GM12878 (cell line): ENCODE results near the gene PLA2G2E. TPM values are rescaled to one million over a fixed set of nuclear protein-coding genes. Genes with fewer than 3 reads are reported as not detected.
A peak's percentile ranks its signal among the peaks of the same experiment; 100 is the strongest.

Experiments
- ATAC-seq: fragments of 200-7000 bp; cut with Tn5 transposase; 3 replicates; pipeline ENCODE4 v1.9.1; 2020; ENCODE audit warnings: mild to moderate bottlenecking, moderate library complexity
- BruUV-seq: library from RNA; stranded (reverse); fragments of 400-500 nt; replicated peaks from 2 replicates; lab custom pipeline; 2021; lab: Mats Ljungman, UMichigan
- CTCF ChIA-PET: fragments of 300-600 bp; sonication (Branson Sonifier 250); formaldehyde crosslinking; extraction: SDS; loops from one replicate; lab custom pipeline; 2021; ENCODE audit warnings: inconsistent platforms; lab: Yijun Ruan, JAX
- POLR2A ChIA-PET: fragments of 350-600 bp; formaldehyde crosslinking; extraction: SDS; loops from one replicate; lab custom pipeline; 2021; ENCODE audit warnings: inconsistent platforms; lab: Charles Lee
- RAD21 ChIA-PET: fragments of 300-600 bp; sonication (Branson Sonifier 250); formaldehyde crosslinking; loops from one replicate; lab custom pipeline; 2023; ENCODE audit warnings: antibody characterized with exemption; ENCODE audit not compliant: unreplicated experiment; lab: Charles Lee
- SMC1A ChIA-PET: fragments of 300-600 bp; sonication (Branson Sonifier 250); formaldehyde crosslinking; loops from one replicate; lab custom pipeline; 2023; ENCODE audit not compliant: unreplicated experiment, uncharacterized antibody; lab: Charles Lee
- DNase-seq: peaks from one replicate; pipeline ENCODE4 v3.0.0-alpha.2; 2011; ENCODE audit warnings: low read depth, low spot score
- FAIRE-seq: peaks from 3 replicates; lab custom pipeline; 2011; peaks lifted over from hg19 to GRCh38; lab: Jason Lieb, UNC
- H2AFZ ChIP-seq: 2 replicates; pipeline ENCODE4 v1.6.0; 2011; ENCODE audit warnings: low read depth, low read length, control low read depth; ENCODE audit not compliant: control insufficient read depth
- H3K27ac ChIP-seq: 2 replicates; pipeline ENCODE4 v1.5.1; 2011; ENCODE audit warnings: control low read depth; ENCODE audit not compliant: control insufficient read depth, insufficient read depth
- H3K27me3 ChIP-seq, 2 experiments: replicated peaks in 1 of 2; 2 replicates each; pipeline versions ENCODE4 v1.6.0 to v1.6.1; 2011; ENCODE audit warnings: low read length in 1 of 2; ENCODE audit not compliant: control insufficient read depth in 2 of 2, insufficient read depth in 2 of 2
- H3K36me3 ChIP-seq, 2 experiments: 2 replicates each; pipeline ENCODE4 v1.5.1; 2011; ENCODE audit warnings: low read length in 1 of 2; ENCODE audit not compliant: control insufficient read depth in 2 of 2, insufficient read depth in 2 of 2
- H3K4me1 ChIP-seq: 2 replicates; pipeline ENCODE4 v1.6.1; 2011; ENCODE audit warnings: mild to moderate bottlenecking, low read length, moderate library complexity, mixed read lengths; ENCODE audit not compliant: control insufficient read depth, insufficient read depth
- H3K4me2 ChIP-seq: 2 replicates; pipeline ENCODE4 v1.6.0; 2011; ENCODE audit warnings: control low read depth; ENCODE audit not compliant: control insufficient read depth, insufficient read depth
- H3K4me3 ChIP-seq: fragments of 200-600 bp; sonication (generic); 2 replicates; pipeline ENCODE4 v1.5.1; 2016
- H3K79me2 ChIP-seq: 2 replicates; pipeline ENCODE4 v1.6.0; 2011; ENCODE audit warnings: low read length; ENCODE audit not compliant: control insufficient read depth, insufficient read depth
- H3K9ac ChIP-seq: 2 replicates; pipeline ENCODE4 v1.8.0; 2011; ENCODE audit warnings: low read length, control low read depth, mixed read lengths; ENCODE audit not compliant: control insufficient read depth, insufficient read depth
- H3K9me3 ChIP-seq: replicated peaks from 3 replicates; pipeline ENCODE4 v1.5.1; 2011; ENCODE audit warnings: mild to moderate bottlenecking, low read length; ENCODE audit not compliant: control insufficient read depth, insufficient read depth
- H4K20me1 ChIP-seq: 2 replicates; pipeline ENCODE4 v1.6.0; 2011; ENCODE audit not compliant: control insufficient read depth, insufficient read depth
- BACH1 ChIP-seq: fragments of 450-650 bp; IDR thresholded peaks from 2 replicates; pipeline ENCODE4 v1.6.1; 2017; ENCODE audit warnings: mild to moderate bottlenecking, borderline replicate concordance
- CBFB ChIP-seq: IDR thresholded peaks from 2 replicates; pipeline ENCODE4 v1.6.1; 2016; ENCODE audit warnings: antibody characterized with exemption, low read depth
- EZH2 ChIP-seq: IDR thresholded peaks from 2 replicates; pipeline ENCODE4 v1.6.1; 2012; ENCODE audit warnings: low read depth, mild to moderate bottlenecking, control low read depth, inconsistent platforms, low read length, borderline replicate concordance; ENCODE audit not compliant: control insufficient read depth
- GATAD2B ChIP-seq: fragments of 450-650 bp; conservative IDR thresholded peaks from 2 replicates; pipeline ENCODE4 v1.6.1; 2017; ENCODE audit warnings: low read depth, mild to moderate bottlenecking, moderate library complexity
- IRF4 ChIP-seq: IDR thresholded peaks from 2 replicates; pipeline ENCODE4 v1.6.1; 2011; ENCODE audit warnings: low read depth, low read length
- KAT2A ChIP-seq: conservative IDR thresholded peaks from 2 replicates; pipeline ENCODE4 v1.6.1; 2011; ENCODE audit warnings: low read depth, low read length; ENCODE audit not compliant: control insufficient read depth
- MYB ChIP-seq: fragments of 150-350 bp; IDR thresholded peaks from 2 replicates; pipeline ENCODE4 v1.6.1; 2014; ENCODE audit warnings: mild to moderate bottlenecking, low read depth, low read length, borderline replicate concordance
- NRF1 ChIP-seq: conservative IDR thresholded peaks from 2 replicates; pipeline ENCODE4 v1.6.1; 2011; ENCODE audit warnings: mild to moderate bottlenecking, low read depth, low read length, improper control_type of control experiment
- POLR2AphosphoS2 ChIP-seq: IDR thresholded peaks from 2 replicates; pipeline ENCODE4 v1.6.1; 2011; ENCODE audit warnings: low read depth, mild to moderate bottlenecking, low read length, improper control_type of control experiment, moderate library complexity
- POU2F2 ChIP-seq: IDR thresholded peaks from 3 replicates; pipeline ENCODE4 v1.6.1; 2011; ENCODE audit warnings: low read depth, mild to moderate bottlenecking, low read length, borderline replicate concordance
- RUNX3 ChIP-seq: IDR thresholded peaks from 2 replicates; pipeline ENCODE4 v1.6.1; 2012; ENCODE audit warnings: low read length, inconsistent platforms
- SMC3 ChIP-seq: IDR thresholded peaks from 2 replicates; pipeline ENCODE4 v1.6.1; 2011; ENCODE audit warnings: low read length, improper control_type of control experiment, borderline replicate concordance
- SREBF1 ChIP-seq: IDR thresholded peaks from 2 replicates; pipeline ENCODE4 v1.6.1; 2012; ENCODE audit warnings: mild to moderate bottlenecking, low read length
- TCF3 ChIP-seq: IDR thresholded peaks from 2 replicates; pipeline ENCODE4 v1.6.1; 2012; ENCODE audit warnings: low read depth, mild to moderate bottlenecking, low read length, borderline replicate concordance; ENCODE audit not compliant: insufficient read depth
- WGBS: methylation state at CpG from one replicate; pipeline ENCODE4 v1.1.6; 2016; ENCODE audit warnings: low lambda C conversion rate; ENCODE audit not compliant: insufficient replicate concordance, insufficient coverage; ENCODE audit errors: missing lambda C conversion rate; 5-methylcytosine and 5-hydroxymethylcytosine counted together
- in situ Hi-C: fragments of 300-500 bp; cut with MboI; formaldehyde crosslinking; loops from 9 replicates; pipeline ENCODE4 v1.14.3; 2018; ENCODE audit warnings: mixed read lengths
- intact Hi-C: fragments of 100-400 bp; cut with micrococcal nuclease; formaldehyde crosslinking; loops from one replicate; pipeline ENCODE4 v1.14.2; 2022; ENCODE audit not compliant: unreplicated experiment
- polyA plus RNA-seq, 11 experiments: library from polyadenylated mRNA; depleted of rRNA in 4 of 11; unstranded in 6 of 11; stranded (reverse) in 5 of 11; fragments of >200 nt; fragmentation: Nextera tagmentation in 4 of 11; fragmentation: Illumina TruSeq in 1 of 11; extraction: Ambion mirVana in 4 of 11; extraction: Trizol in 1 of 11; gene quantifications; 1 replicate in 1 of 11; 2 replicates in 10 of 11; pipeline versions ENCODE4 v1.2.1 to v1.2.3, GENCODE V29; 2011 to 2016; ENCODE audit warnings: inconsistent platforms in 2 of 11, missing spikeins in 2 of 11, low read depth in 1 of 11
- total RNA-seq, 4 experiments: library from RNA; depleted of rRNA in 3 of 4; stranded (reverse); fragments of >200 nt in 3 of 4; fragmentation: Illumina TruSeq in 1 of 4; extraction: Trizol in 1 of 4; gene quantifications; 2 replicates each; pipeline versions ENCODE4 v1.2.1 to v1.2.3, GENCODE V29; 2013 to 2021
- TF ChIP-seq, protein P1 (sequence below): IDR thresholded peaks from 2 replicates; pipeline ENCODE4 v1.6.1; 2012; ENCODE audit warnings: low read length, inconsistent platforms
- TF ChIP-seq, protein P2 (sequence below): fragments of 450-650 bp; conservative IDR thresholded peaks from 2 replicates; pipeline ENCODE4 v1.6.1; 2017; ENCODE audit warnings: mild to moderate bottlenecking, moderate library complexity

The PLA2G2E gene
- total and polyA plus RNA-seq, 10 of the 15 experiments (the other 5 are each of a cell fraction or from before 2014, with no cell fraction given), result not detected

DNA sequence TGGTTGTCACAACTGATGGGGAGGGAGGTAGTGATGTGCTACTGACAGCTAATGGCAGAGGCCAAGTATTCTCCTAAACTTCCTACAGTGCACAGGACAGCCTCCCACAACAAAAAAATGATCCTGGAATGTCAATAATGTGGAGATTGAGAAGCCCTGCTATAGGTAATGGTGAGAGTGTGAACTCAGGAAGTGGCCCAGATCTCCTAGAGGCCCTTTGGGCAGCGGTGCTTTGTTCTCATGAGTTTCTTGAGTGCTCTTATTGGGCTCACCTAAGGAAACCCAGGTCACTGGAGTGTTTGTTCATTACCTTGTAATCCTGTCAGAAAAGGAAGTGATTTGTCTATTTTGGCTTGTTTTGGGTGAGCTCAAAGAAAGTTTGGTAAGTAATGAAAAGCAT lies 35.3 kb downstream of the PLA2G2E start (continued):
- TF ChIP-seq EZH2 (no peak), CBFB (no peak), POLR2AphosphoS2 (no peak), IRF4 (no peak), POU2F2 (no peak), SREBF1 (no peak), MYB (no peak), NRF1 (no peak)
- TF ChIP-seq, protein P1, sequence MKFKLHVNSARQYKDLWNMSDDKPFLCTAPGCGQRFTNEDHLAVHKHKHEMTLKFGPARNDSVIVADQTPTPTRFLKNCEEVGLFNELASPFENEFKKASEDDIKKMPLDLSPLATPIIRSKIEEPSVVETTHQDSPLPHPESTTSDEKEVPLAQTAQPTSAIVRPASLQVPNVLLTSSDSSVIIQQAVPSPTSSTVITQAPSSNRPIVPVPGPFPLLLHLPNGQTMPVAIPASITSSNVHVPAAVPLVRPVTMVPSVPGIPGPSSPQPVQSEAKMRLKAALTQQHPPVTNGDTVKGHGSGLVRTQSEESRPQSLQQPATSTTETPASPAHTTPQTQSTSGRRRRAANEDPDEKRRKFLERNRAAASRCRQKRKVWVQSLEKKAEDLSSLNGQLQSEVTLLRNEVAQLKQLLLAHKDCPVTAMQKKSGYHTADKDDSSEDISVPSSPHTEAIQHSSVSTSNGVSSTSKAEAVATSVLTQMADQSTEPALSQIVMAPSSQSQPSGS, result no peak

- intact Hi-C loops, result no loop called here
- DNase-seq (no peak), ATAC-seq (no peak), FAIRE-seq (no peak)
- H4K20me1 ChIP-seq, result no peaks in the 10 kb centered on the region
- H3K27ac ChIP-seq, result no peak overlapping the region
- no peak overlapping the region for H3K9ac ChIP-seq
- peaks cover 45% of the 10 kb centered on the region for H3K79me2 ChIP-seq
- ChIA-PET RAD21 (no interaction called here), SMC1A (no interaction called here), POLR2A (no interaction called here), CTCF (interaction anchor here (0.7 to 0.9 kb wide), 2 partner anchors 16 to 32 kb away, joined by 3 read pairs; no protein-coding TSS in a partner anchor)
- H3K4me2 ChIP-seq, result peak overlapping the region; percentile 10; the same call in 1 of the 2 replicates
- no peaks in the 10 kb centered on the region for H3K27me3 ChIP-seq
- BruUV-seq, result no TSS peak
- no peaks in the 10 kb centered on the region; the same call in 1 of the 2 replicates for H3K4me1 ChIP-seq
- 53% methylated on average over 2 of the region's 2 CpGs for WGBS
- H2AFZ ChIP-seq, result no peak overlapping the region
- H3K4me3 ChIP-seq, result 0 out of 2 replicates have a peak overlapping the region, but pooled peaks have one; percentile 15
- no peaks in the 10 kb centered on the region for H3K9me3 ChIP-seq
- no peaks in the 10 kb centered on the region for H3K36me3 ChIP-seq
- TF ChIP-seq GATAD2B, result no peak
- TF ChIP-seq RUNX3, result no peak
- TF ChIP-seq SMC3, result no peak
- TF ChIP-seq, protein P1, result no peak
- no peak for TF ChIP-seq BACH1
- TF ChIP-seq, protein P2, sequence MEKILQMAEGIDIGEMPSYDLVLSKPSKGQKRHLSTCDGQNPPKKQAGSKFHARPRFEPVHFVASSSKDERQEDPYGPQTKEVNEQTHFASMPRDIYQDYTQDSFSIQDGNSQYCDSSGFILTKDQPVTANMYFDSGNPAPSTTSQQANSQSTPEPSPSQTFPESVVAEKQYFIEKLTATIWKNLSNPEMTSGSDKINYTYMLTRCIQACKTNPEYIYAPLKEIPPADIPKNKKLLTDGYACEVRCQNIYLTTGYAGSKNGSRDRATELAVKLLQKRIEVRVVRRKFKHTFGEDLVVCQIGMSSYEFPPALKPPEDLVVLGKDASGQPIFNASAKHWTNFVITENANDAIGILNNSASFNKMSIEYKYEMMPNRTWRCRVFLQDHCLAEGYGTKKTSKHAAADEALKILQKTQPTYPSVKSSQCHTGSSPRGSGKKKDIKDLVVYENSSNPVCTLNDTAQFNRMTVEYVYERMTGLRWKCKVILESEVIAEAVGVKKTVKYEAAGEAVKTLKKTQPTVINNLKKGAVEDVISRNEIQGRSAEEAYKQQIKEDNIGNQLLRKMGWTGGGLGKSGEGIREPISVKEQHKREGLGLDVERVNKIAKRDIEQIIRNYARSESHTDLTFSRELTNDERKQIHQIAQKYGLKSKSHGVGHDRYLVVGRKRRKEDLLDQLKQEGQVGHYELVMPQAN, result no peak
- no peak for TF ChIP-seq KAT2A
- no peak for TF ChIP-seq TCF3
- in situ Hi-C loops, result no loop called here
Observed at GRCh38 chr1:19885821-19886220, 37.6 kb downstream of the PLA2G2E start.
